GM12872 (cell line): ENCODE measurements around the gene CNKSR3.

Source experiments
- CTCF ChIP-seq: IDR thresholded peaks from 3 replicates; pipeline ENCODE4 v1.5.1; 2011; ENCODE audit warnings: low read depth, mild to moderate bottlenecking, low read length, moderate library complexity; ENCODE audit not compliant: insufficient read depth

The CNKSR3 gene

GRCh38 chr6:154499855-154500589 lies 10.5 kb downstream of the CNKSR3 start:
- no peak for TF ChIP-seq CTCF

DNA sequence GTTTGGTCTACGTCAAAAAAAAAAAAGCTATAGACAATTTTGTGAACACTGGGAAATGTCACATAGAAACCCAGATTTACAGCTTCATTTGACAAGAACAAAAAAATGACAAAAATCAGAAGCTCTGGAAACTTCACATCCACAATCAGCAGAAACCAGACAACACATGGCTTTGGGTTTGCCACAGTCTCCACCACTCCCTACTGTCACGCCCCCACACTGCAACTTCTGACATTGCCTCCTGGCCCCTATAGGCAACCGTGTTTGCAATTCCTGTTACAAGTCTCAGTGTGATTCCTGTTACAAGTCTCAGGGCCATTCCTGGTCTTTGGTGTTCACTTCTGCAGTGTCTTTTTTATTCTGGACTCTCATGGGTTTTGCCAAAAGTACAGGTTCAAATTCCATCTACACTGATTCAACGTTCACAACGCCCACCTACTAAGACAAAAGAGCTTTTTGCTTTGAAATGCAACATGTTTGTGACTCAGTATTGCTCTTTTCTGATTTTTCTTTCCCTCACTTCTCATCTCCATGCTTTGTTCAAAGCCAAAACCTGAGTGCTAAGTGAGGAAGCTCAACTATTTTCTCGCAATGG lies 12.0 kb downstream of the CNKSR3 start:
- no peak for TF ChIP-seq CTCF

DNA sequence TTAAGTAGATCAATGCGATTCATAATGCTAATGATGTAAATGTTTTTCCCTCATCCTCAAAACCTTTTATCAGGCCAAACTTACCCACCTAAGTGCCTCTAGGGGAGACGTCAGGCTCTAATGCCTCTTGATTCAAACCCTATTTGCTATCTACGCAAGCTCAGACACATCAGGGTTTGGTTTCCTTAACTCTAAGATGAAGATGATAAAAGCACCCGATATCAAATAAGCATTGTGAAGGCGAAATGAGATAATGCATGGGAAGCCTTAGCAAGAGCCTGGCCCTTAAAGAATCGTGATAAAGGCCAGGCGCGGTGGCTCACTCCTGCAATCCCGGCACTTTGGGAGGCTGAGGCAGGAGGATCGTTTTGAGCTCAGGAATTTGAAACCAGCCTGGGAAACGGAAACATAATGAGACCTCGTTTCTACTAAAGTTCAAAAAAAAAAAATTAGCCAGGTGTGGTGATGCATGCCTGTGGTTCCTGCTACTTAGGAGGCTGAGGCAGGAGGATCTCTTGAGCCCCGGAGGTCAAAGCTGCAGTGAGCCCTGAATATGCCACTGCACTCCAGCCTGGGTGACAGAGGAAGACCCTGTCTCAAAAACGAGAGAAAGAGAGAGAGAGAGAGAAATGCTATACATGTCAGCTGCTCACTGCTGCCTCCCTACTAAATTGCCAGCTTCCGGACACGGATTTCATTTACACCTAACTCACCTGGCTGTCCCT lies 13.5 kb downstream of the CNKSR3 start:
- TF ChIP-seq CTCF, result no peak

DNA sequence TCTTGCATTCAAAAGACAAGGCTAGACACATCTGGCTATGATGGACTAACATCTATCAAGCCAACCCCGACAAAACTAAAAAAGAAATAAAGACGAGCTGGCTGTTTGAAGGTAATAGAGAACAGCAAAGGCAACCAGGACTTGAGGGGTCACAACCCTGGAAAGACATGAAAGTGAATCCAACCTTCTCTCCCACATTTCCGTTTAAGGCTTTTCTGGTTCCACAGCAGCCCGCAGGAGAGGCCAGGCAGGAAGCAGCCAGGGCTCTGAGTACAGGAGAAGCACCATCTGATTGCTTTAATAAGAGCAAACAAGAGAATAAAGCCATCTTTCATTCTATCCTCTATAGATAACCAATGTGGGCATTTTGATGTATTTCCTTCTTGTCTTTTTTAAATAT lies 14.3 kb downstream of the CNKSR3 start:
- TF ChIP-seq CTCF, result no peak

DNA sequence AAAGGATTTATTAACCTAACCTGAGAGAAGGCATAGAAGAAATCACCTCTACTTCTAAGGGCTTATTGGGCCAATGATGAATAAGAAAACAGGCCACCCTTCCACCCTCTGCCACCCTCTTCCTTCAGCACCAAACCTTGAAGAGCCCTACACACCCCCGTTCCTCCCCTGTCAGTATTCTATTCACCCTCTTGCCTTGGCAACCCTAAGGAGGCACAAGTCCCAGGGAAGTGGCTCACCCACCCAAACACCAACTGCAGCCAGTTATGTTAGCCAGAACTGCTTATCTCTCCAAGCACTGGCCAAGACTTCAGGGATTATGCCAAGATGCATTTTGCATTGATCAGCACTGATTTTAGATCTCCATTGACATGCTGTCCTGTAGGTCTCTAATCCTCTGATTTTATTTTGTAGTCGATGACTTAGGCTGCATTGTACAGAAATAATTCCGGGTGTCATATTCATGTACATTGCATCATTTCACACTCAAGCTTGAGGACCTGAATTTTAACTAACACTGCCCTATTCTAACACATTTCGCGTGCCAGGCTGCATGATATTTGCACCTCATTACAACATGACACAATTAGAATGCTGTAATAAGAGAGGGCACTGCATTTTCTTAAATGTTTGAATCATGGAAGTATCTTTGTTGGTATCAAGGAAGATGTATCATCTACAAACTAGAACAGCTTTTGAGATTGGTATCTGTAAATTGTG lies 15.7 kb downstream of the CNKSR3 start:
- no peak for TF ChIP-seq CTCF

DNA sequence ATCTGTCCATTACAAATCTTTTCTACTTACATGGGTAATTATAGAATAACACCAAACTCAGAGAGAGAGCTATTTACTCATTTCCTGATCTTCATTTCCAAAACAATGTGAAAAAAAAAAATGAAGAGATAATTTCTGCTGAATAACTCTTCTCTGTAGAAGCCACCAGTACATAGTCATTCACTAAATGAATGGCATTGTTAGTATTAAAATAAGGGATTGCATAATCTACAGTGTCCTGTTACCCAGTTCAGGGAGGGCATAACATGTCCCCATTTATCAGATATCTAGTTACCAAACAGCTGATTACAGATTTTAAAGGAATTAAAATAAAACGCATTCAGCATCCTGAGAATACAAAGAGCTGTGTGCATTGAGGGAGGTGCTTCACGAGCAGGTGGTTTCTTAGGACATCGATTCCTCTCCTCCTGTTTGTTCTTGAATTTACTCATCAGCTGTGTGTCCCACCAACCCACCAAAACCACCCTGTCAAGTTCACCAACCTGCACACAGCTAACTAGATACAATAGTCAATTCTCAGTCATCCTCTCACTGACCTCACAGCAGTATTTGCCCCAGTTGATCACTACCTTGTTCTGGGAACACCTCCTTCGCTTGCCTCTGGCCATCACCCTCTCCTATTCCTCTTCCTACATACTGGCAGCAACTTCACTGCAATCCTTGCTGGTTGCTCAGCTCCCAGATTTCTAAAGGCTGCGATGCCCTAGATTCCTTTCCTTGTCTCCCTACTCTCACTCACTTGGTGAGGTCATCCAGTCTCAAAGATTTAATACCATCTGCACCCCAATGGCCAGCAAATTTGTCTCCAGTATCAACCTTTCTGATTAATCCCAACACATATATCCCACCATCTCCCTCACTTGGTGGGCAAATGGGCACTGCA lies 18.7 kb downstream of the CNKSR3 start:
- no peak for TF ChIP-seq CTCF

GRCh38 chr6:154489822-154490221 lies 20.7 kb downstream of the CNKSR3 start:
- TF ChIP-seq CTCF, result no peak
